Keratinocyte (primary cell): ENCODE data around the gene GPC1. TPM values are rescaled to one million over a fixed set of nuclear protein-coding genes. Genes with fewer than 3 reads are reported as not detected.

Experiments used
- DNase-seq: peaks from one replicate; pipeline ENCODE4 v3.0.0-alpha.2; 2011; ENCODE audit warnings: low read depth, missing footprints, low spot score
- FAIRE-seq: peaks from 2 replicates; lab custom pipeline; 2011; peaks lifted over from hg19 to GRCh38; lab: Jason Lieb, UNC
- H2AFZ ChIP-seq: 2 replicates; pipeline ENCODE4 v1.6.0; 2012; ENCODE audit warnings: low read length, control low read depth, inconsistent platforms; ENCODE audit not compliant: control insufficient read depth
- H3K27ac ChIP-seq: 2 replicates; pipeline ENCODE4 v1.5.1; 2011; ENCODE audit warnings: low read length; ENCODE audit not compliant: control insufficient read depth, insufficient read depth
- H3K27me3 ChIP-seq: 3 replicates; pipeline ENCODE4 v1.6.0; 2011; ENCODE audit warnings: low read length; ENCODE audit not compliant: control insufficient read depth, insufficient read depth; ENCODE audit errors: extremely low read depth
- H3K36me3 ChIP-seq, 2 experiments: 2 replicates in 1 of 2; 3 replicates in 1 of 2; pipeline ENCODE4 v1.5.1; 2011; ENCODE audit warnings: low read length in 2 of 2, mild to moderate bottlenecking in 1 of 2; ENCODE audit not compliant: control insufficient read depth in 2 of 2, insufficient read depth in 2 of 2; ENCODE audit errors: extremely low read depth in 1 of 2
- H3K4me1 ChIP-seq: 3 replicates; pipeline ENCODE4 v1.5.1; 2011; ENCODE audit warnings: low read length; ENCODE audit not compliant: control insufficient read depth, insufficient read depth; ENCODE audit errors: extremely low read depth
- H3K4me2 ChIP-seq: 3 replicates; pipeline ENCODE4 v1.6.0; 2011; ENCODE audit warnings: low read depth, low read length; ENCODE audit not compliant: control insufficient read depth, insufficient read depth; ENCODE audit errors: extremely low read depth
- H3K4me3 ChIP-seq, 3 experiments: fragments of 200-600 bp in 1 of 3; sonication (generic) in 1 of 3; 2 replicates in 2 of 3; 3 replicates in 1 of 3; pipeline ENCODE4 v1.5.1; 2011 to 2016; ENCODE audit warnings: low read length in 3 of 3, mild to moderate bottlenecking in 3 of 3, control low read depth in 2 of 3, inconsistent platforms in 1 of 3, low read depth in 1 of 3, mixed read lengths in 1 of 3, mixed run types in 1 of 3, moderate library complexity in 1 of 3; ENCODE audit not compliant: control insufficient read depth in 2 of 3, insufficient read depth in 2 of 3; ENCODE audit errors: extremely low read depth in 1 of 3
- H3K79me2 ChIP-seq: 2 replicates; pipeline ENCODE4 v1.6.0; 2012; ENCODE audit warnings: low read length; ENCODE audit not compliant: control insufficient read depth, insufficient read depth
- H3K9ac ChIP-seq: 3 replicates; pipeline ENCODE4 v1.6.0; 2011; ENCODE audit warnings: low read length; ENCODE audit not compliant: control insufficient read depth, insufficient read depth; ENCODE audit errors: extremely low read depth
- H3K9me1 ChIP-seq: 3 replicates; pipeline ENCODE4 v1.6.0; 2011; ENCODE audit warnings: low read length; ENCODE audit not compliant: control insufficient read depth, insufficient read depth; ENCODE audit errors: extremely low read depth
- H3K9me3 ChIP-seq: 2 replicates; pipeline ENCODE4 v1.5.1; 2012; ENCODE audit warnings: low read depth, low read length; ENCODE audit not compliant: control insufficient read depth
- H4K20me1 ChIP-seq: 3 replicates; pipeline ENCODE4 v1.6.0; 2011; ENCODE audit warnings: low read length; ENCODE audit not compliant: control insufficient read depth, insufficient read depth; ENCODE audit errors: extremely low read depth
- CTCF ChIP-seq, 3 experiments: IDR thresholded peaks in 1 of 3; conservative IDR thresholded peaks in 1 of 3; optimal IDR thresholded peaks in 1 of 3; 2 replicates in 2 of 3; 3 replicates in 1 of 3; pipeline versions ENCODE3 to v1.5.1; 2011; ENCODE audit warnings: low read length in 3 of 3, mild to moderate bottlenecking in 3 of 3, moderate library complexity in 2 of 3, control low read depth in 1 of 3, inconsistent platforms in 1 of 3; ENCODE audit not compliant: insufficient read depth in 2 of 3; ENCODE audit errors: extremely low read depth in 1 of 3
- EZH2 ChIP-seq: IDR thresholded peaks from one replicate; pipeline ENCODE4 v1.6.1; 2012; ENCODE audit warnings: inconsistent platforms, mild to moderate bottlenecking, low read length, moderate library complexity
- dilution Hi-C: fragments of 300-500 bp; cut with MboI; formaldehyde crosslinking; loops from one replicate; pipeline ENCODE4 v1.7.0; 2020; ENCODE audit warnings: low sequenced_read_pairs; ENCODE audit not compliant: extremely low pct_ligation_motif_present
- polyA plus RNA-seq, 5 experiments: library from polyadenylated mRNA; depleted of rRNA in 3 of 5; stranded (reverse) in 3 of 5; stranded (forward) in 1 of 5; unstranded in 1 of 5; fragments of >200 nt; gene quantifications; 1 replicate in 1 of 5; 2 replicates in 3 of 5; 3 replicates in 1 of 5; pipeline versions ENCODE4 v1.2.1 to v1.2.3, GENCODE V29; 2011 to 2012; ENCODE audit warnings: missing spikeins in 2 of 5, low read depth in 1 of 5, low replicate concordance in 1 of 5

Gene GPC1
- polyA plus RNA-seq, 1 donor (not counting 4 experiments of a cell fraction or from before 2014, with no cell fraction given): 46.6 TPM

- peaks cover 0 to 3% of the 10 kb centered on the region in 2 experiments for H3K36me3 ChIP-seq
- H3K9me3 ChIP-seq: no peaks in the 10 kb centered on the region
- H3K4me1 ChIP-seq: peaks cover 4% of the 10 kb centered on the region
- no peak for DNase-seq
- no peaks in the 10 kb centered on the region for H3K79me2 ChIP-seq
- dilution Hi-C loops: no loop called here
- peaks cover 12% of the 10 kb centered on the region for H3K27me3 ChIP-seq
- TF ChIP-seq EZH2 (no peak), CTCF (optimal IDR thresholded peaks at IDR 0.05 in 1 of 3, IDR thresholded peaks at IDR 0.05 in 1 of 3, conservative IDR thresholded peaks at IDR 0.05 in 1 of 3; ENCODE audit: extremely low read depth in 1 of 3, insufficient read depth in 2 of 3, low read length in 3 of 3) (no peak)
- no peak overlapping the region for H2AFZ ChIP-seq
- FAIRE-seq: no peak
- no peak overlapping the region for H3K4me3 ChIP-seq
- H3K4me2 ChIP-seq: no peak overlapping the region
- H4K20me1 ChIP-seq: peaks cover 5% of the 10 kb centered on the region
- no peak overlapping the region for H3K9ac ChIP-seq
- H3K9me1 ChIP-seq: no peaks in the 10 kb centered on the region
- H3K27ac ChIP-seq: no peak overlapping the region
These were observed 34.3 kb downstream of the GPC1 start for GRCh38 chr2:240469740-240470139.

GRCh38 chr2:240472078-240472790, 36.8 kb downstream of the GPC1 start:
- H4K20me1 ChIP-seq: peaks cover 5% of the 10 kb centered on the region
- no peak overlapping the region for H3K9ac ChIP-seq
- no peak overlapping the region for H3K27ac ChIP-seq
- DNase-seq: no peak
- H3K4me2 ChIP-seq: no peak overlapping the region
- peaks cover 12% of the 10 kb centered on the region for H3K27me3 ChIP-seq
- no peak overlapping the region for H2AFZ ChIP-seq
- TF ChIP-seq CTCF (optimal IDR thresholded peaks at IDR 0.05 in 1 of 3, IDR thresholded peaks at IDR 0.05 in 1 of 3, conservative IDR thresholded peaks at IDR 0.05 in 1 of 3; ENCODE audit: extremely low read depth in 1 of 3, insufficient read depth in 2 of 3, low read length in 3 of 3): no peak
- no peak for TF ChIP-seq EZH2
- H3K36me3 ChIP-seq: no peaks in the 10 kb centered on the region
- H3K4me3 ChIP-seq: no peak overlapping the region
- peaks cover 4% of the 10 kb centered on the region for H3K4me1 ChIP-seq
- no peak for FAIRE-seq
- dilution Hi-C loops: no loop called here
- no peaks in the 10 kb centered on the region for H3K79me2 ChIP-seq
- H3K9me3 ChIP-seq: no peaks in the 10 kb centered on the region
- H3K9me1 ChIP-seq: no peaks in the 10 kb centered on the region
